ENCODE data around the gene TNFAIP8. TPM values are rescaled to one million over a fixed set of nuclear protein-coding genes. Genes with fewer than 3 reads are reported as not detected.

TNFAIP8 gene
- total and polyA plus RNA-seq, 2 donors (not counting 1 experiment from before 2014, with no cell fraction given), result 67.3 to 109 TPM

DNA sequence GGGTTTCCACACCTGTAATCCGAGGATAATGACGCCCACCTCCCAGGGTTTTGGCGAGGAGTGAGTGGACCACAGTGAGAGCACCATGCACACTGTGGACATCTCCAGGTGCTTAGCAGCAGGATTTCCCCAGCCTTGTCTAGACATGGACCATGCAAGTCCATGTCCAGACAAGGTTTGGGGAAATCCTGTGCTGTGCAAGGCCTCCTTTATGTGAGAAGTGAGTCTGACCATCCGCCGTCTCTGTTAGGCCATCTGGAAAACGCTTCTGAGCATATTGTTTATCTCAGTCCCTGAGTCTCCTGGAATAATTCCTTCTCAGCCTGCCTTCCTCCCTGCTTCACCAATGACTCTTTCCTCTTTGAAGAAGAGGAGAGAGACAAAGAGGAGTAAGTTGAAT, 26.2 kb upstream of the TNFAIP8 start:
- Histone ChIP-seq H3K27me3 (replicated peaks in 1 of 4; ENCODE audit: control extremely low read depth in 1 of 4, control insufficient read depth in 3 of 4, insufficient read depth in 4 of 4, low read length in 3 of 4) (no peaks in the 10 kb centered on the region), H2AFZ (ENCODE audit: insufficient read depth, low read depth, low read length, poor library complexity, severe bottlenecking) (no peak overlapping the region), H3K36me3 (replicated peaks in 1 of 2; ENCODE audit: control extremely low read depth in 1 of 2, control insufficient read depth in 1 of 2, extremely low read depth in 1 of 2, insufficient read depth in 2 of 2, low read length in 1 of 2) (peaks cover 0 to 3% of the 10 kb centered on the region in 2 experiments), H4K20me1 (ENCODE audit: control insufficient read depth, insufficient read depth, low read length, poor library complexity, severe bottlenecking) (no peaks in the 10 kb centered on the region), H3K27ac (ENCODE audit: low read length in 2 of 2) (peak overlapping the region; percentile 20 to 79), H3K4me2 (replicated peaks; ENCODE audit: low read depth, low read length, poor library complexity, severe bottlenecking) (no peak overlapping the region), H3K4me3 (ENCODE audit: control extremely low read depth in 1 of 5, extremely low read depth in 1 of 5, insufficient read depth in 1 of 5, low read depth in 2 of 5, low read length in 4 of 5) (no peak overlapping the region), H3K9ac (ENCODE audit: low read length) (no peak overlapping the region), H3K4me1 (ENCODE audit: control insufficient read depth in 2 of 2, insufficient read depth in 2 of 2, low read length in 2 of 2) (peaks cover 75 to 84% of the 10 kb centered on the region in 2 donors), H3K9me3 (ENCODE audit: control extremely low read depth in 1 of 3, control insufficient read depth in 2 of 3, insufficient read depth in 1 of 3, low read length in 2 of 3) (no peaks in the 10 kb centered on the region), H3K79me2 (ENCODE audit: control insufficient read depth, insufficient read depth, low read length) (peaks cover 100% of the 10 kb centered on the region)
- intact Hi-C loops (cut with micrococcal nuclease), result loop anchor here (5.0 kb wide), 1 partner anchor 38 kb away; no protein-coding TSS in a partner anchor
- peaks cover 87% of the 10 kb centered on the region for H3K4me1 Mint-ChIP-seq
- no peaks in the 10 kb centered on the region for H3K9me3 Mint-ChIP-seq (ENCODE audit: insufficient read depth)
- ATAC-seq (ENCODE audit: low read depth), result no peak
- no peaks in the 10 kb centered on the region for H3K27me3 Mint-ChIP-seq
- no peak for DNase-seq
- TF ChIP-seq, protein P1, sequence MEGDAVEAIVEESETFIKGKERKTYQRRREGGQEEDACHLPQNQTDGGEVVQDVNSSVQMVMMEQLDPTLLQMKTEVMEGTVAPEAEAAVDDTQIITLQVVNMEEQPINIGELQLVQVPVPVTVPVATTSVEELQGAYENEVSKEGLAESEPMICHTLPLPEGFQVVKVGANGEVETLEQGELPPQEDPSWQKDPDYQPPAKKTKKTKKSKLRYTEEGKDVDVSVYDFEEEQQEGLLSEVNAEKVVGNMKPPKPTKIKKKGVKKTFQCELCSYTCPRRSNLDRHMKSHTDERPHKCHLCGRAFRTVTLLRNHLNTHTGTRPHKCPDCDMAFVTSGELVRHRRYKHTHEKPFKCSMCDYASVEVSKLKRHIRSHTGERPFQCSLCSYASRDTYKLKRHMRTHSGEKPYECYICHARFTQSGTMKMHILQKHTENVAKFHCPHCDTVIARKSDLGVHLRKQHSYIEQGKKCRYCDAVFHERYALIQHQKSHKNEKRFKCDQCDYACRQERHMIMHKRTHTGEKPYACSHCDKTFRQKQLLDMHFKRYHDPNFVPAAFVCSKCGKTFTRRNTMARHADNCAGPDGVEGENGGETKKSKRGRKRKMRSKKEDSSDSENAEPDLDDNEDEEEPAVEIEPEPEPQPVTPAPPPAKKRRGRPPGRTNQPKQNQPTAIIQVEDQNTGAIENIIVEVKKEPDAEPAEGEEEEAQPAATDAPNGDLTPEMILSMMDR (IDR thresholded peaks at IDR 0.05), result no peak
- TF ChIP-seq EZH2 (IDR thresholded peaks at IDR 0.05; ENCODE audit: borderline replicate concordance, insufficient read depth, low read depth, low read length, poor library complexity, severe bottlenecking), result no peak
- no peak overlapping the region for H3K4me3 Mint-ChIP-seq
- ChIA-PET POLR2A (interaction anchor here (0.7 kb wide), 1 partner anchor 20 kb away, joined by 3 read pairs; no protein-coding TSS in a partner anchor), CTCF (interaction anchor here (1.0 to 20.0 kb wide), 4 partner anchors 10 to 81 kb away, joined by 3 to 209 read pairs (median 61); partner anchors contain the start of gene TNFAIP8)
- peak overlapping the region; percentile 86 for H3K27ac Mint-ChIP-seq
- 88% methylated on average over 5 of the region's 6 CpGs for WGBS (ENCODE audit: insufficient coverage)

DNA sequence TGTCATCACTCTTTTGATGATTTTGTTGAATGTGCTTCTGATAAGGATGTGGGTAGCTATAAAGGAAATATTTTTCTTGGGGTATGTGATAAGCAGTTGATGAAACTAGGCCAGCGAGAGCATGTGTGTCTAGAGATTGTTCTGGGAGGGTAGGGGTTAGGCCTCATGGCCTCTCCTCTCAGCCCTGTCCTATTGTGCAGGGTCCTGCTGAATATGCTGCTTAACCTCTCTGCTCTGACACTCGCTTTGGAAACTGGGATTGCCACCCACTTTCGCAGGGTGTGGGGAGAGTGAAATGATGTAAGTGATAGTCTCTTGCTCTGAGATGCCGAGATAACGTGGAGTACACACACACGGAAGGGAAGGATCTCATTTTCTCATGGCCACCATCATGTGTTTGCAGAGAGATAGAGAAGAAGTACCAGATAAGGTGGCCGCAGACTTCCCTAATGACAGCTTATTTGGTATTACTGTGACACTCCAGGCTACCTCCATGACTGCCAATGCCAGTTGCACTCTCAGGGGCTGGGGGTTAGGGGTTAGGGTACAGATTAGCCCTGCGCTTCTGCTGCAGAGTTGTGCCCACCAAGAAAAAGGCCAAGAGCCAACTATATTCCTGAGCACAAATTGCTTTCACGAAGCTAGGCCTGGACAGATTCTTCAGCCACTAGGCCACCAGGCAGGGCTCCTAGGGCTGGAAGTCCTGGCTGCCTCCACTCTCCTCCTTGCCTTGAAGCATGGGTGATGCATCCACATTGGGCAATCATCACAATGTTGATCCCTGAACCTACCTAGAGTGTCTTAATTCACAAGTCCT, 25.2 kb upstream of the TNFAIP8 start:
- H3K4me3 ChIP-seq (ENCODE audit: control extremely low read depth in 1 of 5, extremely low read depth in 1 of 5, insufficient read depth in 1 of 5, low read depth in 2 of 5, low read length in 4 of 5), result no peak overlapping the region

More for the DNA sequence above, 25.2 kb upstream of the TNFAIP8 start:
- TF ChIP-seq, protein P1 (IDR thresholded peaks at IDR 0.05), result no peak
- Histone ChIP-seq H3K27ac (ENCODE audit: low read length in 2 of 2) (peak overlapping the region in 1 of 2 donors; percentile 79), H3K4me1 (ENCODE audit: control insufficient read depth in 2 of 2, insufficient read depth in 2 of 2, low read length in 2 of 2) (peaks cover 79 to 92% of the 10 kb centered on the region in 2 donors), H4K20me1 (ENCODE audit: control insufficient read depth, insufficient read depth, low read length, poor library complexity, severe bottlenecking) (no peaks in the 10 kb centered on the region), H3K79me2 (ENCODE audit: control insufficient read depth, insufficient read depth, low read length) (peaks cover 100% of the 10 kb centered on the region), H3K4me2 (replicated peaks; ENCODE audit: low read depth, low read length, poor library complexity, severe bottlenecking) (no peak overlapping the region), H2AFZ (ENCODE audit: insufficient read depth, low read depth, low read length, poor library complexity, severe bottlenecking) (no peak overlapping the region), H3K36me3 (replicated peaks in 1 of 2; ENCODE audit: control extremely low read depth in 1 of 2, control insufficient read depth in 1 of 2, extremely low read depth in 1 of 2, insufficient read depth in 2 of 2, low read length in 1 of 2) (peaks cover 0 to 3% of the 10 kb centered on the region in 2 experiments), H3K27me3 (replicated peaks in 1 of 4; ENCODE audit: control extremely low read depth in 1 of 4, control insufficient read depth in 3 of 4, insufficient read depth in 4 of 4, low read length in 3 of 4) (no peaks in the 10 kb centered on the region), H3K9ac (ENCODE audit: low read length) (no peak overlapping the region), H3K9me3 (ENCODE audit: control extremely low read depth in 1 of 3, control insufficient read depth in 2 of 3, insufficient read depth in 1 of 3, low read length in 2 of 3) (no peaks in the 10 kb centered on the region)
- CTCF ChIA-PET, result interaction anchor here (1.0 to 20.0 kb wide), 4 partner anchors 10 to 80 kb away, joined by 3 to 209 read pairs (median 61); partner anchors contain the start of gene TNFAIP8
- Mint-ChIP-seq H3K27me3 (no peaks in the 10 kb centered on the region), H3K9me3 (ENCODE audit: insufficient read depth) (no peaks in the 10 kb centered on the region), H3K4me3 (no peak overlapping the region), H3K27ac (peak overlapping the region; percentile 86), H3K4me1 (peaks cover 92% of the 10 kb centered on the region)
- ATAC-seq (ENCODE audit: low read depth) (no peak), DNase-seq (no peak)
- POLR2A ChIA-PET, result interaction anchor here (0.5 kb wide), 1 partner anchor 90 kb away, joined by 3 read pairs; no protein-coding TSS in a partner anchor
- intact Hi-C loops (cut with micrococcal nuclease), result loop anchor here (5.0 kb wide), 1 partner anchor 37 kb away; no protein-coding TSS in a partner anchor
- WGBS (ENCODE audit: insufficient coverage), result 72% methylated on average over 7 of the region's 9 CpGs
